Thyroid gland (tissue), 4 donors: ENCODE measurements around the gene EZH2. TPM values are rescaled to one million over a fixed set of nuclear protein-coding genes. Genes with fewer than 3 reads are reported as not detected.

ENCODE experiments used
- DNase-seq, 2 donors: peaks; one replicate each; pipeline ENCODE4 v3.0.0-alpha.2; 2019
- H3K27ac ChIP-seq, 3 donors: fragments of 200-600 bp; sonication (generic); 1 replicate in 2 of 3; 2 replicates in 1 of 3; pipeline ENCODE4 v1.5.1; 2016 to 2019; ENCODE audit warnings: mild to moderate bottlenecking in 1 of 3, moderate library complexity in 1 of 3
- H3K27me3 ChIP-seq: fragments of 200-600 bp; sonication (generic); one replicate; pipeline ENCODE4 v1.5.1; 2019
- H3K36me3 ChIP-seq, 2 donors: fragments of 200-600 bp; sonication (generic); one replicate each; pipeline ENCODE4 v1.5.1; 2016 to 2019
- H3K4me1 ChIP-seq, 2 donors: fragments of 200-600 bp; sonication (generic); one replicate each; pipeline ENCODE4 v1.5.1; 2017 to 2019
- H3K4me3 ChIP-seq, 3 donors: fragments of 200-600 bp; sonication (generic); replicated peaks in 1 of 3; 1 replicate in 2 of 3; 2 replicates in 1 of 3; pipeline ENCODE4 v1.5.1; 2016; ENCODE audit warnings: mild to moderate bottlenecking in 1 of 3
- H3K9me3 ChIP-seq: fragments of 200-600 bp; sonication (generic); one replicate; pipeline ENCODE4 v1.5.1; 2017
- CTCF ChIP-seq, 6 experiments: fragments of 200-600 bp in 3 of 6; fragments of 450-650 bp in 3 of 6; sonication (generic) in 3 of 6; IDR thresholded peaks; one replicate each; pipeline ENCODE4 v1.5.1; 2016 to 2019; ENCODE audit warnings: antibody characterized with exemption in 6 of 6, mild to moderate bottlenecking in 2 of 6, inconsistent platforms in 1 of 6, moderate library complexity in 1 of 6
- POLR2A ChIP-seq, 2 donors: fragments of 450-650 bp; IDR thresholded peaks; one replicate each; pipeline ENCODE4 v1.6.1; 2017; ENCODE audit warnings: antibody characterized with exemption in 2 of 2, mild to moderate bottlenecking in 2 of 2, moderate library complexity in 1 of 2
- WGBS, 2 donors: methylation state at CpG; one replicate each; pipeline ENCODE4 v1.1.5; 2017; 5-methylcytosine and 5-hydroxymethylcytosine counted together
- intact Hi-C: fragments of 100-400 bp; cut with DNase I; formaldehyde crosslinking; loops from one replicate; pipeline ENCODE4 v1.15.1; 2023
- total RNA-seq, 4 donors: library from RNA; depleted of rRNA; stranded (reverse); fragments of >200 nt; gene quantifications; one replicate each; pipeline ENCODE4 v1.2.3, GENCODE V29; 2016

The EZH2 gene
- total RNA-seq: 1 to 10 TPM in 1 of 4 donors, under 1 TPM in 3; 0.75 to 1.1 (median 0.86) TPM

- peak in 1 of 2 donors; percentile 92 for TF ChIP-seq POLR2A (IDR thresholded peaks at IDR 0.05)
- no peak for TF ChIP-seq CTCF (IDR thresholded peaks at IDR 0.05)
- WGBS, 2 donors: 0% methylated on average over 7 of the region's 50 CpGs; no CpG with 5 or more reads in 1 of the 2 donors
- peak within 1 kb of the TSS; percentile 62 to 93 (median 88) for H3K27ac ChIP-seq
- H3K4me3 ChIP-seq: peak within 1 kb of the TSS; percentile 54 to 95 (median 75)
- DNase-seq: no peak
- H3K36me3 ChIP-seq: no peaks in the 10 kb centered on the region
- H3K27me3 ChIP-seq: no peaks in the 10 kb centered on the region
- H3K9me3 ChIP-seq: no peaks in the 10 kb centered on the region
- intact Hi-C loops: loop anchor here (10.0 kb wide), 2 partner anchors 61 to 189 kb away; partner anchors contain the start of gene CUL1
- H3K4me1 ChIP-seq: peaks cover 0 to 3% of the 10 kb centered on the region in 2 donors
Measured at GRCh38 chr7:148884049-148884298, at the start of gene EZH2. TSS of gene EZH2 (minus strand) at chr7:148884291. CDS start at chr7:148847298, 36,993 bp downstream.

- Histone ChIP-seq H3K9me3 (no peaks in the 10 kb centered on the region), H3K4me1 (no peaks in the 10 kb centered on the region), H3K36me3 (no peaks in the 10 kb centered on the region), H3K27ac (no peak overlapping the region), H3K4me3 (no peak overlapping the region), H3K27me3 (no peaks in the 10 kb centered on the region)
- intact Hi-C loops: no loop called here
- no peak for TF ChIP-seq CTCF (IDR thresholded peaks at IDR 0.05)
- TF ChIP-seq POLR2A (IDR thresholded peaks at IDR 0.05): no peak
- 76 to 83% methylated on average over 5 of the region's 5 CpGs for WGBS, 2 donors
- no peak for DNase-seq
Measured at GRCh38 chr7:148931470-148931869, 47.4 kb upstream of the EZH2 start.

- no peaks in the 10 kb centered on the region for H3K27me3 ChIP-seq
- no peak for TF ChIP-seq POLR2A (IDR thresholded peaks at IDR 0.05)
- TF ChIP-seq CTCF (IDR thresholded peaks at IDR 0.05): no peak
- H3K9me3 ChIP-seq: no peaks in the 10 kb centered on the region
- no peak for DNase-seq
- H3K36me3 ChIP-seq: no peaks in the 10 kb centered on the region
- no peaks in the 10 kb centered on the region for H3K4me1 ChIP-seq
- WGBS, 2 donors: 81% methylated on average over 10 of the region's 10 CpGs
- H3K4me3 ChIP-seq: no peak overlapping the region
- no peak overlapping the region for H3K27ac ChIP-seq
- intact Hi-C loops: no loop called here
Measured at GRCh38 chr7:148930335-148930734, 46.2 kb upstream of the EZH2 start.

GRCh38 chr7:148929176-148929575 is 45.1 kb upstream of the EZH2 start:
- intact Hi-C loops: no loop called here
- H3K9me3 ChIP-seq: no peaks in the 10 kb centered on the region
- H3K27ac ChIP-seq: no peak overlapping the region
- WGBS, 2 donors: 93 to 94% methylated on average over 5 to 6 of the region's 6 CpGs
- H3K27me3 ChIP-seq: no peaks in the 10 kb centered on the region
- DNase-seq: no peak
- TF ChIP-seq CTCF (IDR thresholded peaks at IDR 0.05): no peak
- TF ChIP-seq POLR2A (IDR thresholded peaks at IDR 0.05): no peak
- no peaks in the 10 kb centered on the region for H3K4me1 ChIP-seq
- H3K36me3 ChIP-seq: no peaks in the 10 kb centered on the region
- no peak overlapping the region for H3K4me3 ChIP-seq

- Histone ChIP-seq H3K27ac (no peak overlapping the region), H3K4me1 (no peaks in the 10 kb centered on the region), H3K4me3 (no peak overlapping the region), H3K9me3 (no peaks in the 10 kb centered on the region), H3K36me3 (no peaks in the 10 kb centered on the region), H3K27me3 (no peaks in the 10 kb centered on the region)
- intact Hi-C loops: no loop called here
- no peak for DNase-seq
- TF ChIP-seq POLR2A (IDR thresholded peaks at IDR 0.05) (no peak), CTCF (IDR thresholded peaks at IDR 0.05) (no peak)
- whole genome bisulfite sequencing, 2 donors: 49 to 52% methylated on average over 10 of the region's 10 CpGs
Measured at GRCh38 chr7:148927123-148928045, 43.3 kb upstream of the EZH2 start.
